H54 (cell line): ENCODE data around the gene MSMB.
"Not testable (repeated sequence)": the region's sequence is repeated elsewhere in the genome, so short reads cannot be mapped to it uniquely, and the experiment has no call there.

Source experiments
- DNase-seq: peaks from one replicate; pipeline ENCODE4 v3.0.0; 2011; ENCODE audit warnings: low spot score, mixed read lengths; ENCODE audit not compliant: insufficient read length
- FAIRE-seq: peaks from 3 replicates; lab custom pipeline; 2011; peaks lifted over from hg19 to GRCh38; lab: Jason Lieb, UNC
- POLR2A ChIP-seq: IDR thresholded peaks from 2 replicates; pipeline ENCODE4 v1.6.1; 2011; ENCODE audit warnings: low read depth, mild to moderate bottlenecking, low read length

The MSMB gene

GRCh38 chr10:46055771-46056170 lies 9.7 kb upstream of the MSMB start:
- TF ChIP-seq POLR2A, result no peak
- no peak for FAIRE-seq

GRCh38 chr10:46053534-46054434 lies 7.7 kb upstream of the MSMB start:
- no peak for FAIRE-seq
- TF ChIP-seq POLR2A, result no peak
- DNase-seq, result no peak

More at GRCh38 chr10:46055771-46056170, 9.7 kb upstream of the MSMB start:
- no peak for DNase-seq

DNA sequence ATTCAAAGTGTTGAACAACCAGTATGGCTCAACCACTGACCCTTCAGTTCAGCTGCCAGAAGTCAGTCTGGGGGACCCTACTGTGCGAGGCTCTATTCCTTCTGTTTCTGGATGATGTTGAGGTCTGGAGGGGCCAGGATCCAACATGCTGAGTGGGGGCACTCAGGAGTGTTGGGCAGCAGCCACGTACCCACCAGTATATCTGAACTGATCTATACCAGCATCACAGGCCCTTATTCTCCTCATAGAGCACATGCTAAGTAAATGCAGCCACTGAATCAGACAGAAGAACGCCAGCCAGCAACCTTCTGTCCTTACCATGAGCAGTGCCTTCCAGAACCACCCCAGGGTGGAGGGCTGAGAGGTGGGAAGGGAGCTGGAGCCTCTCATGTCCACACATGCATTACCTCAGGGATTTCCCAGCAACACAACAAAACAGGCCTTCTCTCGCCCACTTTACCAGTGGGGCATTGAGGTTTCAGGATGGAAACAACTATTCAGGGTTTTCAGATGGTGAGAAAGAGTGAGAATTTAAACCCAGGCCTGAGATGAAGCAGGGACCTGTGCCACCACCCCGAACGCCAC lies 6.8 kb upstream of the MSMB start:
- DNase-seq (no peak), FAIRE-seq (no peak)

GRCh38 chr10:46052057-46052790 lies 6.2 kb upstream of the MSMB start:
- FAIRE-seq (no peak), DNase-seq (no peak)
- TF ChIP-seq POLR2A, result no peak

More for the DNA sequence above, 6.8 kb upstream of the MSMB start:
- no peak for TF ChIP-seq POLR2A

GRCh38 chr10:46050941-46051623 lies 5.0 kb upstream of the MSMB start:
- DNase-seq, result no peak
- no peak for FAIRE-seq
- TF ChIP-seq POLR2A, result no peak

GRCh38 chr10:46049497-46049831 lies 3.4 kb upstream of the MSMB start:
- not testable (repeated sequence) for FAIRE-seq, DNase-seq

DNA sequence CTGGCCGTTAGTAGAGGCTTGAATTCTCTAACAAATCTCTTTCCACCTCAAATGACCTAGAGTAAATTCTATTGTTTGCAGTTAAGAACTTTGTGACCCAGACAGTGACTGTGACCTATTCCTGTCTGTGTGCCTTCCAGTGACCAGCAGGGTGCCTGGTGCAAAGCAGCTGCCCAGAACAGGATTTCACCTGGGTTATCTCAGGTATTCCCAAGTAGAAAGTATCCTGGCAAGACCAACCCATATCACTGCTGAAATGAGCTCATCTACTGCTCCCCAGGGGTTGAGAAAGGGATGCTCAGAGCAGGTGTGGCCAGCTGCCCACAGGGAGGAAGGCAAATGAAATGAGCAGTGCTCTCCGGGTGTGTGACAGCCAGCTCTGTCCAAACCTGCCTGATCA lies 2.1 kb upstream of the MSMB start:
- FAIRE-seq (no peak), DNase-seq (no peak)
- no peak for TF ChIP-seq POLR2A

- no peak for FAIRE-seq
Observed at GRCh38 chr10:46042527-46042926, 3.5 kb downstream of the MSMB start.

DNA sequence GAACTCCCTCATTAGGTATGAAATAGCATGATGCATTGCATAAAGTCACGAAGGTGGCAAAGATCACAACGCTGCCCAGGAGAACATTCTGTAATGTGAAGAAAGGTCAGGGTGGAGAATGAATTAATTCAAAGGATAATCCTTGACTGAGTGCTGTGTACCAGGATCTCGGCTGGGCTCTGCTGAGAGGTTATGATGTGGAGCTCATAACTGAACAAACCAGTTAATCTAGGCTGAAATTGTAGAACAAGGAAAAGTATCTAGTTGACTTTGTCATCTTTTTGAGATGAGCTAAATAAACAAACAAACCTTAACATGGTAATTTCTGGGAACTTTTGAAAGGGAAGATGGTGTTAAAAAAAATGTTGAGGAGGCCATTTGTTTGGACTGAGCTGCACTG lies 6.1 kb downstream of the MSMB start:
- no peak for TF ChIP-seq POLR2A
- DNase-seq (no peak), FAIRE-seq (no peak)

More at GRCh38 chr10:46042527-46042926, 3.5 kb downstream of the MSMB start:
- TF ChIP-seq POLR2A, result no peak
- no peak for DNase-seq

- DNase-seq (no peak), FAIRE-seq (no peak)
- TF ChIP-seq POLR2A, result no peak
Observed at GRCh38 chr10:46037107-46037825, 8.8 kb downstream of the MSMB start.

GRCh38 chr10:46035923-46036849 lies 9.9 kb downstream of the MSMB start:
- DNase-seq, result no peak
- no peak for FAIRE-seq
- TF ChIP-seq POLR2A, result no peak

GRCh38 chr10:46033602-46034011 lies 12.5 kb downstream of the MSMB start:
- FAIRE-seq (no peak), DNase-seq (peak; percentile 73)
- TF ChIP-seq POLR2A, result 0 out of 2 replicates have a peak, but pooled peaks have one; percentile 10
